Kidney (tissue), 14 donors: ENCODE results near the gene ZNF280B. TPM values are rescaled to one million over a fixed set of nuclear protein-coding genes. Genes with fewer than 3 reads are reported as not detected.

Experiments used
- DNase-seq, 5 donors: peaks; one replicate each; pipeline ENCODE4 v3.0.0-alpha.2; 2013 to 2020
- FAIRE-seq: peaks from 2 replicates; lab custom pipeline; 2012; peaks lifted over from hg19 to GRCh38; lab: Jason Lieb, UNC
- H3K27ac ChIP-seq, 2 donors: one replicate each; pipeline ENCODE4 v1.7.0; 2013; ENCODE audit warnings: low read depth in 2 of 2, low read length in 2 of 2, inconsistent platforms in 1 of 2
- H3K27me3 ChIP-seq: one replicate; pipeline ENCODE4 v1.7.1; 2013; ENCODE audit warnings: low read length, inconsistent platforms; ENCODE audit not compliant: control insufficient read depth, insufficient read depth
- H3K36me3 ChIP-seq, 3 donors: one replicate each; pipeline versions ENCODE4 v1.7.0 to v1.7.1; 2013; ENCODE audit warnings: low read length in 3 of 3, control low read depth in 1 of 3, inconsistent platforms in 1 of 3; ENCODE audit not compliant: insufficient read depth in 3 of 3, control insufficient read depth in 2 of 3
- H3K4me1 ChIP-seq, 3 donors: one replicate each; pipeline versions ENCODE4 v1.7.0 to v1.7.1; 2013; ENCODE audit warnings: low read length in 3 of 3, inconsistent platforms in 1 of 3, low read depth in 1 of 3; ENCODE audit not compliant: control insufficient read depth in 2 of 3, insufficient read depth in 2 of 3
- H3K4me3 ChIP-seq, 3 donors: one replicate each; pipeline versions ENCODE4 v1.7.0 to v1.8.1; 2013; ENCODE audit warnings: low read length in 3 of 3, control low read depth in 1 of 3, inconsistent platforms in 1 of 3
- H3K9ac ChIP-seq, 3 donors: one replicate each; pipeline versions ENCODE4 v1.7.0 to v1.7.1; 2013; ENCODE audit warnings: low read length in 3 of 3, control low read depth in 1 of 3, inconsistent platforms in 1 of 3
- H3K9me3 ChIP-seq, 3 donors: one replicate each; pipeline versions ENCODE4 v1.7.0 to v1.7.1; 2013; ENCODE audit warnings: low read length in 3 of 3, control low read depth in 1 of 3, inconsistent platforms in 1 of 3; ENCODE audit not compliant: control insufficient read depth in 2 of 3, insufficient read depth in 1 of 3
- intact Hi-C: fragments of 100-400 bp; cut with DNase I; formaldehyde crosslinking; loops from one replicate; pipeline ENCODE4 v1.11.1; 2022
- polyA plus RNA-seq: library from polyadenylated mRNA; stranded (reverse); fragments of 350-450 nt; fragmentation: Illumina TruSeq; extraction: RNeasy Lipid Tissue Mini Kit (QIAGEN cat#74804); gene quantifications from one replicate; pipeline ENCODE4 v1.2.3, GENCODE V29; 2014; ENCODE audit warnings: low read depth, low replicate concordance; ENCODE audit not compliant: insufficient read depth
- total RNA-seq: library from RNA; stranded (reverse); fragmentation: NEBNext Ultra II Directional; extraction: Animal tissue kit (Norgen Biotek cat#: 25700); gene quantifications from one replicate; pipeline ENCODE4 v1.2.1, GENCODE V29; 2021
- TF ChIP-seq, protein P1 (sequence below): IDR thresholded peaks from 3 replicates; pipeline ENCODE4 v1.5.1; 2012; ENCODE audit warnings: mild to moderate bottlenecking, moderate library complexity, borderline replicate concordance; ENCODE audit not compliant: insufficient read depth; ENCODE audit errors: extremely low read depth
- donor health status: control.
- donor health status: control.
- donor health status: control.
- donor health status: control.
- donor health status: control.
- donor health status: DM: yes; HTN: yes; CAD: no.
- donor health status: Normal renal cell carcinoma (clear cell type).

ZNF280B gene
- total and polyA plus RNA-seq, 2 donors from 2014 or later: 0.26 to 1.0 TPM

DNA sequence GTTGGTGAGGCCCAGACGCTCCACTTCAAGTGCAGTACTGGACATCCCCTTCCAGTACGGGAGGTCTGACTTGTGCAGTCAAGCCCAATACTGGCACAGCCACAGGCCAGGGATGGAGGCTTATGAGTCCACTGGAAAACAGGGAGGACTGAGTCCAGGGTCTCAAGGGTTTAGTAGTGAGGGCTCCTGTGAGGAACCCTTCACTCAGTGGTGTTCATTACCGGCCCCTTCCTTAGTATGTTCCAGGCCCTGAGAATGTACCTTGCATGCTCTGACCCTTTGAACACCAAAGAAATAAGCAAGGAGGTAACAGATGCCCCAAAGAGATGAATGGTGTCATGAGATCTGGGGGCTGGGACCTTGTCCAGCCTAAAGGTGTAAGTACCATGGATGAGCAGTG lies 38.7 kb upstream of the ZNF280B start:
- intact Hi-C loops: no loop called here
- TF ChIP-seq, protein P1, sequence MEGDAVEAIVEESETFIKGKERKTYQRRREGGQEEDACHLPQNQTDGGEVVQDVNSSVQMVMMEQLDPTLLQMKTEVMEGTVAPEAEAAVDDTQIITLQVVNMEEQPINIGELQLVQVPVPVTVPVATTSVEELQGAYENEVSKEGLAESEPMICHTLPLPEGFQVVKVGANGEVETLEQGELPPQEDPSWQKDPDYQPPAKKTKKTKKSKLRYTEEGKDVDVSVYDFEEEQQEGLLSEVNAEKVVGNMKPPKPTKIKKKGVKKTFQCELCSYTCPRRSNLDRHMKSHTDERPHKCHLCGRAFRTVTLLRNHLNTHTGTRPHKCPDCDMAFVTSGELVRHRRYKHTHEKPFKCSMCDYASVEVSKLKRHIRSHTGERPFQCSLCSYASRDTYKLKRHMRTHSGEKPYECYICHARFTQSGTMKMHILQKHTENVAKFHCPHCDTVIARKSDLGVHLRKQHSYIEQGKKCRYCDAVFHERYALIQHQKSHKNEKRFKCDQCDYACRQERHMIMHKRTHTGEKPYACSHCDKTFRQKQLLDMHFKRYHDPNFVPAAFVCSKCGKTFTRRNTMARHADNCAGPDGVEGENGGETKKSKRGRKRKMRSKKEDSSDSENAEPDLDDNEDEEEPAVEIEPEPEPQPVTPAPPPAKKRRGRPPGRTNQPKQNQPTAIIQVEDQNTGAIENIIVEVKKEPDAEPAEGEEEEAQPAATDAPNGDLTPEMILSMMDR: no peak
- Histone ChIP-seq H3K27ac (no peak overlapping the region), H3K27me3 (no peaks in the 10 kb centered on the region), H3K36me3 (no peaks in the 10 kb centered on the region), H3K4me3 (no peak overlapping the region), H3K9ac (no peak overlapping the region), H3K9me3 (no peaks in the 10 kb centered on the region), H3K4me1 (no peaks in the 10 kb centered on the region)
- no peak for DNase-seq
- no peak for FAIRE-seq

DNA sequence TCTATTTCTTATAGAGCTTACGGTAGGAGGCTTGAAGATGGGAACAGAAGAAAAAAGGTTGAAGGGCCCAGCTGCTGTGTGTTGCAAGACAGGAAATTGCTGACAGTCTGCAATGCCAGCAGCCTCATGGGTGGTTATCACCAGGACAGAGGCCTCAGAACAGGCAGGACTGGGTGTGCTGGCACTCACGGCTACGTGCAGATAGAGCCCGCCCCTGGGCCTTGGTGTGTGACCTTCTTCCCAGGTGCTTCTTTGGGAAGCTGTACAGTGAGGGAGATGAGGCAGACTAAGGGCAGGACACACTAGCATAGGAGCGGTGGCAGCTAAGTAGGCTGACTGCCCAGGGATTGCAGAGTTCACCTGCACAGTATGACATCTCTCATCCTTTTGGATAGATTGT lies 37.9 kb upstream of the ZNF280B start:
- DNase-seq: no peak
- Histone ChIP-seq H3K4me1 (no peaks in the 10 kb centered on the region), H3K9me3 (no peaks in the 10 kb centered on the region), H3K9ac (no peak overlapping the region), H3K27me3 (no peaks in the 10 kb centered on the region), H3K36me3 (no peaks in the 10 kb centered on the region), H3K27ac (no peak overlapping the region), H3K4me3 (no peak overlapping the region)
- no peak for FAIRE-seq
- intact Hi-C loops: no loop called here
- TF ChIP-seq, protein P1: no peak

DNA sequence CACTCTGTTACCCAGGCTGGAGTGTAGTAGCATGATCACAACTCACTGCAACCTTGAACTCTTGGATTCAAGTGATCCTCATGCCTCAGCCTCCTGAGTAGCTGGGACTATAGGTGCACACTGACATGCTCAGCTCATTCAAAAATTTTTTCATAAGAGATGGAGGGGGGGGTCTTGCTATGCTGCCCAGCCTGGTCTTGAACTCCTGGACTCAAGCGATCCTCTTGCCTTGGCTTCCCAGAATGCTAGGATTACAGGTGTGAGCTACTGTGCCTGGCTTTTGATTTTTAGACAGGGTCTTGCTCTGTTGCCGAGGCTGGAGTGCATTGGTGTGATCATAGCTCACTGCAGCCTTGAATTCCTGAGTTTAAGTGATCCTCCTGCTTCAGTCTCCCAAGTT lies 36.5 kb upstream of the ZNF280B start:
- H3K9ac ChIP-seq: no peak overlapping the region
- intact Hi-C loops: no loop called here
- no peak for FAIRE-seq

More for the DNA sequence above, 36.5 kb upstream of the ZNF280B start:
- TF ChIP-seq, protein P1: no peak
- H3K9me3 ChIP-seq: no peaks in the 10 kb centered on the region
- no peaks in the 10 kb centered on the region for H3K4me1 ChIP-seq
- H3K27ac ChIP-seq: no peak overlapping the region
- no peaks in the 10 kb centered on the region for H3K36me3 ChIP-seq
- DNase-seq: no peak
- H3K4me3 ChIP-seq: no peak overlapping the region
- H3K27me3 ChIP-seq: no peaks in the 10 kb centered on the region
